SK-MEL-5 (cell line): ENCODE data around the gene RAX. TPM values are rescaled to one million over a fixed set of nuclear protein-coding genes. Genes with fewer than 3 reads are reported as not detected.

Experiments
- DNase-seq: peaks from one replicate; pipeline ENCODE4 v3.0.0-alpha.2; 2016; ENCODE audit warnings: low read depth, low spot score
- in situ Hi-C: cut with HindIII; loops from 2 replicates; pipeline ENCODE4 v1.10.0; 2016; ENCODE audit warnings: low sequenced_read_pairs, high pct_unique_total_duplicates, low pct_unique_long_range_greater_than_20kb
- total RNA-seq: library from RNA; depleted of rRNA; stranded (reverse); fragments of >200 nt; shearing (Covaris generic); gene quantifications from 2 replicates; pipeline ENCODE4 v1.2.3, GENCODE V29; 2014; rRNA removed

The RAX gene
- total RNA-seq, 1 experiment from 2014 or later, result not detected

DNA sequence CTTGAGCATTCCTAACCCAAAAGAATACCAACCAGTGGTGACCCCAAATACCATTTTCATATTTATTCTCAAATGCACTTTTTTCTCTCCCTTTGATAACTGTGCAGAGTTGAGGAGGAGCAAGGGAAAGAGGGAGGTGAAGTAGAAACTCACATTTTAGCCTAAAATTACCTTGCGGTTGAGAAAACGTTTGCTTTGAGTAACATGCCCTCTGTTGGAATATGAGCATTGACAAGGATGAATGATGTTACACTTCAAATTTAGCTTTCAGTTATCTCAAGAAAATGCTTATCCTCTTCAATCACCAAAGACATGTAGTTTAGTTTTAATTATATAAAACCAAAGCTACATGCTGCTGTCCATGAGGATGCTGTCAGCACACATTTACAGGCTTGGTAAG lies 50.9 kb downstream of the RAX start:
- in situ Hi-C loops, result no loop called here
- no peak for DNase-seq

GRCh38 chr18:59220784-59221765 lies 52.2 kb downstream of the RAX start:
- in situ Hi-C loops, result no loop called here
- no peak for DNase-seq

DNA sequence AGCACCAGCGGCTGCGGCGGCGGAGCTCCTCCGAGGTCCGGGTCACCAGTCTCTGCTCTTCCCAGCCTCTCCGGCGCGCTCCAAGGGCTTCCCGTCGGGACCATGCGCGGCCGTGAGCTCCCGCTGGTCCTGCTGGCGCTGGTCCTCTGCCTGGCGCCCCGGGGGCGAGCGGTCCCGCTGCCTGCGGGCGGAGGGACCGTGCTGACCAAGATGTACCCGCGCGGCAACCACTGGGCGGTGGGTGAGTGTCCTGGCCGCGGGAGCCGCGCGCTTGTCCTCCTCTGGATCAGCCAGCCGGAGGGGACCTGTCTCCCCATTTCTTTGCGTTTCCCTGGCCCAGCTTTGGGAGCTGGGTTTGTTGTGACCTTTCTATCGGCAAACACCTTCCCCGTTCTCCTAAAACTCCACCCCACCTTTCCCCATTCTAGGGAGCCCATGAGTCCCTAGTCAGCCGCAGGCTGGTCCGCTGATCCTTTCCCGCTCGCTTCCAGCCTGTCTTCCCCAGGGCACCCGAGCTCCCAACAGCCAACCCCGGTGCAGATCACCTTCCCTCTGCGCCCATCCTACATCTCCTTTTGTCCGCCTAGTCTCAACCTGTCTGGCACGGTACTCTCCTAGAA lies 53.0 kb downstream of the RAX start:
- in situ Hi-C loops, result no loop called here
- no peak for DNase-seq

DNA sequence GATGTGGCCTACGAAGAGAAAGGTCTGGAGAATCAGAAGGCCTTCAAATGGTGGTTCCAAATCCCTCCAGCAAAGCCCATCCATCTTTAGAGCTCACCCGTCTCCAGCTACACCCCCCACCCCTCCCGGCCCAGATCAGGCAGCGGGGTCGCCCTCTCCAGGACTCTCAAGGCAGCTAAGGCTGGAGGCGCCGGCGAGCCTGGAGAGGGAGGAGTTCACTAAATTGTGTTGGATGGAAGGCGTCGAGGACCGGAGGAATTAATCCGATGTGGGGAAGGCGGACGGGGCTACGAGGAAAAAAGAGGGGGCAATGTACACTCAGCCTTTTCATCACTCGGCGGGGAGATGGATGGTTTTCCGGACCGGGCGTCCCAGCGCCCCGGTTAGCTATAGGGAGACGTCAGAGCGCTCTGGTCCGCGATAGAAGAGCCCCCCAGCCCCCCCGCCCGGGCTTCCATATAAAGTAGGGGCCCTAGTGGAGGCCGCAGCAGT lies 53.5 kb downstream of the RAX start, which contains the start of gene GRP:
Gene GRP (plus strand): TSS at position 487 of the 492 bp plus-strand sequence. CDS start 108 bp downstream, outside the sequence.
- DNase-seq, result no peak
- in situ Hi-C loops, result no loop called here

DNA sequence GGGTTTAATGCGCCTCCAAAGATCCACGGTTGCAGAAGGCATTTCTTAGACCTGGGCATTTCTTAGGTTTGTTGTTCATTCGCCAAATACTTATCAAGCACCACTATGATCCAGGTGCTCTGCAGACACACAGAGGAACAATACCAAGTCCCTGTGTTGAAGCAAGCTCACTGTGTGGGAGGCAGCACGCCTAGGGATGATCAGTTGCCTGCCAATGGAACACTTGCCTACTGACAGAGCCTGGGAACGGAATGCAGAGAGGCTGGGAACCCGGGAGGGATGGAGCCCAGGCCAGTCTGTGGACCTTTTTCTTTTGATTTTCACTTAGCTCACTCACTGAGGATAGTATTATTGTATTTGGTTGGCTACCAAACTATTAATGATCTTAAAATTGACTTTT lies 55.2 kb downstream of the RAX start:
- DNase-seq, result no peak
- in situ Hi-C loops, result no loop called here

Other genes with a start within 250 kb of the RAX start
- gene SEC11C, start 133.6 kb downstream of the RAX start, total RNA-seq, result 163 and 167 TPM in 2 replicates
- gene GRP, start 53.3 kb downstream of the RAX start, total RNA-seq, result not detected in 2 replicates
- gene CPLX4, start 45.2 kb upstream of the RAX start, total RNA-seq, result not detected in 2 replicates
- 117 and 125 TPM in 2 replicates for gene LMAN1, start 85.8 kb upstream of the RAX start, total RNA-seq